ENCODE data around the gene SFTPD. TPM values are rescaled to one million over a fixed set of nuclear protein-coding genes. Genes with fewer than 3 reads are reported as not detected.
"Not testable (repeated sequence)": the region's sequence is repeated elsewhere in the genome, so short reads cannot be mapped to it uniquely, and the experiment has no call there.

SFTPD gene
- total RNA-seq, 3 donors from 2014 or later: 0.35 TPM; not detected in 2

GRCh38 chr10:79910836-79911235 is 38.1 kb downstream of the SFTPD start:
- ATAC-seq: no peak
- intact Hi-C loops (cut with DNase I, micrococcal nuclease): no loop called here
- no peaks in the 10 kb centered on the region for H3K9me3 ChIP-seq
- no peak overlapping the region for H3K4me3 ChIP-seq
- TF ChIP-seq CTCF (IDR thresholded peaks at IDR 0.05): no peak
- no peak for DNase-seq
- H3K4me1 ChIP-seq (ENCODE audit: low read depth): no peaks in the 10 kb centered on the region
- no peaks in the 10 kb centered on the region for H3K36me3 ChIP-seq (ENCODE audit: low read depth)

- Histone ChIP-seq H3K4me3 (no peak overlapping the region), H3K36me3 (ENCODE audit: low read depth) (no peaks in the 10 kb centered on the region), H3K9me3 (no peaks in the 10 kb centered on the region), H3K4me1 (ENCODE audit: low read depth) (peaks cover 1% of the 10 kb centered on the region)
- DNase-seq (no peak), ATAC-seq (no peak)
- TF ChIP-seq CTCF (IDR thresholded peaks at IDR 0.05): no peak
- intact Hi-C loops (cut with DNase I, micrococcal nuclease): no loop called here
Measured at GRCh38 chr10:79910344-79910743, 38.6 kb downstream of the SFTPD start.

DNA sequence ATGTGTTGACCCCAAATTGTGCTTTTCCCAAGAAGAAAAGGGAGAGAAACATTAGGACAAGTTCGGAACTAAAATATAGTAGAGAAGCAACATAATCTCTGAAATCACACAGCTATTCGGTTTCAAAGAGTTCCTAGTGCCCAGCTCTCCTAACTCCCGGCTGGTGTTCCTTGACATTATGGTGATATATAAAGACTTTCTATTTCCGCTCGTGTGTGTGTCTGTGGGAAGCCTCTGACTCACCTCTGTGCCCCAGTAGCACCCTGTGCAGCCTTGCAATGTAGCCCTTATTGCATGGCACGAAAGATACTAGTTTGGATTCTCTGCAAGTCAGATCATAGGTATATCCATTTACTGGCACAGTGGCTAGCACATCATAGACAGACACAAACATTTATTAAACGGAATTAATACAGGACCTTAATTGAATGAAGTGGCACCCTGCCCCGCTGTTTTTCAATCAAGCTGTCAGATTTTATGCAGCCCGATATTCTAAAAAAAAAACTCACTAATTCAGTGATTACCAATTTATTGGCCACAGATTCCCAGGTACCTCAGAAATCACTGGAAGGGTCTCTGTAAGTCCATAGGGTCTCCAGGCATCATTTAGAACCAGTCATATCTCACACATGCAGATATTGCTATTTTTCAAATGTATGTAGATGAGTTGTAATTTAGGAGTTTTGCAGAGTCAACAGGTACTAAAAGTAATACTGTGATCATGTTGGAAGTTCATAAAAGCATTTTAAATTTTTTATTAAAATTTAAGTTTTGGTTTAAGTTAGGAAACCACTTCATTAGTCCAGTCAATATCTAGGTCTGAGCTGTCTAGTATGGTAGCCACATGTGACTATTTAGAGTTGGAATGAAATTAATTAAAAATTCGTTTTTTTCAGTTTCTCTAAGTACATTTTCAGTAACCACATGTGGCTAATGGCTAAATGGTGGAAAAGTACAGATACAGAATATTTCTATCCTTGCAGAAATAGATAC is 43.3 kb downstream of the SFTPD start:
- no peak for TF ChIP-seq CTCF (IDR thresholded peaks at IDR 0.05)
- intact Hi-C loops (cut with DNase I, micrococcal nuclease): no loop called here
- Histone ChIP-seq H3K36me3 (ENCODE audit: low read depth) (no peaks in the 10 kb centered on the region), H3K9me3 (no peaks in the 10 kb centered on the region), H3K4me1 (ENCODE audit: low read depth) (peaks cover 3% of the 10 kb centered on the region), H3K4me3 (no peak overlapping the region)
- no peak for DNase-seq
- ATAC-seq: no peak

DNA sequence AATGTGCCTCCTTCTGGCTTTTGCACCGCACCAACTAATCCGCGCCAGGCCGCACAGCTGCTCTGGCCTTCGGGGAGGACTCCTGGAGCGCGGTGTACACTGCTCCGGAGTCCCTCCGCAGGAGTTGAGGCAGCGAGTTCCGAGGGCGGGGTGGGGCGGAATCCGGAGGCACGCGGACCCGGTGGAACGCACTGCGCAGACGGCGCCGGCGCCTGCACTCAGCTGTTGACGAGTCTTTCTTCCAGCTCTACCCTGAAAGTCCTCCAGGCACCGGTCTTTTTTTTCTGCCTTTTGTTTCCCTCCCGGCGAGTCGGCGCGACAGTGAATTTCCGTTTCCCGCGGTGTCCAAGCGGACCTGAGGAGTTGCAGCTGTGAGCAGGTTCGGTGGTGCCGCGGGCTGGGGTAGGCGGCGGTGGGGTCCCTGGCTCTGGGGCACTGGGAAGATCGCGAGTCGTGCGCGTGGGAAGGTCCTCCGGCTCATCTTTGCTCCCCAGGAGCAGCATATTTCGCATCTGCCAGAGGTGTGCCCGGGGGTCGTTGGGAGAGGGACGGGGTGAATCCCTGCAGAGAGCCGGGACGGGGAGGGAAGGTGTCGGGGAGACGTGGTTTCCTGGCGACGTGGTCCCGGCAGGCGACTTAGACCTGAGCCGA is 44.1 kb downstream of the SFTPD start:
- intact Hi-C loops (cut with DNase I, micrococcal nuclease): no loop called here
- Histone ChIP-seq H3K4me1 (ENCODE audit: low read depth) (peaks cover 3% of the 10 kb centered on the region), H3K36me3 (ENCODE audit: low read depth) (no peaks in the 10 kb centered on the region), H3K4me3 (no peak overlapping the region), H3K9me3 (no peaks in the 10 kb centered on the region)
- peak; percentile 60 to 73 (median 68) for DNase-seq
- ATAC-seq: peak; percentile 88
- no peak for TF ChIP-seq CTCF (IDR thresholded peaks at IDR 0.05)

DNA sequence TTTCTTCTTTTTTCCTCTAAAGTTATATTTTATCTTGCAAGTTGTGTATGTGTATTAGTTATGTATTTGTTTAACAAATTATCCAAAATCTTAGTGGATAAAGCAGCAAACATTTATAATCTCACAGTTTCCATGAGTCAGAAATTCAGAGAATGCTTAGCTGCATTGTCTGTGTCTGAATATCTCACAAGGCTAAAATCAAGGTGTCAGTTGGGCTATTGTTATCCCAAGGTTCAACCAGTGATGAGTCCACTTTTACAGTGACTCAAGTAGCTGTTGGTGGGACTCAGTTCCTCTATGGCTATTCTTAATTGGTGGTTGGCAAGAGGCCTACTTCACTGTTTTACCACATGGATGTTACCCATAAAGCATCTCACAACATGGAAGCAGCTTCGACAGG is 47.3 kb downstream of the SFTPD start:
- intact Hi-C loops (cut with DNase I, micrococcal nuclease); H3K36me3 ChIP-seq (ENCODE audit: low read depth); H3K9me3 ChIP-seq; H3K4me3 ChIP-seq; H3K4me1 ChIP-seq (ENCODE audit: low read depth); DNase-seq; ATAC-seq: not testable (repeated sequence)

Data from mucosa of descending colon (tissue), 3 donors.